ENCODE measurements around the gene CKAP4. TPM values are rescaled to one million over a fixed set of nuclear protein-coding genes. Genes with fewer than 3 reads are reported as not detected.
A peak's percentile ranks its signal among the peaks of the same experiment; 100 is the strongest.

Gene CKAP4
- total and polyA plus RNA-seq, 2 of the 13 experiments (the other 11 are each of a cell fraction or from before 2014, with no cell fraction given), result 39.2 to 70.2 TPM

GRCh38 chr12:106281056-106281782 is 33.4 kb upstream of the CKAP4 start (continued):
- TF ChIP-seq TCF12 (IDR thresholded peaks at IDR 0.05), result no peak
- no peak for TF ChIP-seq TCF12 (CRISPR knock-in tag; IDR thresholded peaks at IDR 0.05)
- 0 out of 2 replicates have a peak, but pooled peaks have one; percentile 13 for TF ChIP-seq MED1 (CRISPR knock-in tag; IDR thresholded peaks at IDR 0.05)
- TF ChIP-seq KMT2B (CRISPR knock-in tag; IDR thresholded peaks at IDR 0.05), result no peak
- no peak for TF ChIP-seq SMARCE1 (IDR thresholded peaks at IDR 0.05; ENCODE audit: borderline replicate concordance)
- TF ChIP-seq MAFG (CRISPR knock-in tag; IDR thresholded peaks at IDR 0.05), result no peak
- TF ChIP-seq, protein P1, sequence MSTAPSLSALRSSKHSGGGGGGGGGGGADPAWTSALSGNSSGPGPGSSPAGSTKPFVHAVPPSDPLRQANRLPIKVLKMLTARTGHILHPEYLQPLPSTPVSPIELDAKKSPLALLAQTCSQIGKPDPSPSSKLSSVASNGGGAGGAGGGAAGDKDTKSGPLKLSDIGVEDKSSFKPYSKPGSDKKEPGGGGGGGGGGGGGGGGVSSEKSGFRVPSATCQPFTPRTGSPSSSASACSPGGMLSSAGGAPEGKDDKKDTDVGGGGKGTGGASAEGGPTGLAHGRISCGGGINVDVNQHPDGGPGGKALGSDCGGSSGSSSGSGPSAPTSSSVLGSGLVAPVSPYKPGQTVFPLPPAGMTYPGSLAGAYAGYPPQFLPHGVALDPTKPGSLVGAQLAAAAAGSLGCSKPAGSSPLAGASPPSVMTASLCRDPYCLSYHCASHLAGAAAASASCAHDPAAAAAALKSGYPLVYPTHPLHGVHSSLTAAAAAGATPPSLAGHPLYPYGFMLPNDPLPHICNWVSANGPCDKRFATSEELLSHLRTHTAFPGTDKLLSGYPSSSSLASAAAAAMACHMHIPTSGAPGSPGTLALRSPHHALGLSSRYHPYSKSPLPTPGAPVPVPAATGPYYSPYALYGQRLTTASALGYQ (CRISPR knock-in tag; IDR thresholded peaks at IDR 0.05), result 0 out of 2 replicates have a peak, but pooled peaks have one; percentile 29
- TF ChIP-seq SNRNP70 (IDR thresholded peaks at IDR 0.05; ENCODE audit: low read depth, low read length), result no peak
- no peak for TF ChIP-seq HOXA7 (CRISPR knock-in tag; IDR thresholded peaks at IDR 0.05)
- TF ChIP-seq, protein P2, sequence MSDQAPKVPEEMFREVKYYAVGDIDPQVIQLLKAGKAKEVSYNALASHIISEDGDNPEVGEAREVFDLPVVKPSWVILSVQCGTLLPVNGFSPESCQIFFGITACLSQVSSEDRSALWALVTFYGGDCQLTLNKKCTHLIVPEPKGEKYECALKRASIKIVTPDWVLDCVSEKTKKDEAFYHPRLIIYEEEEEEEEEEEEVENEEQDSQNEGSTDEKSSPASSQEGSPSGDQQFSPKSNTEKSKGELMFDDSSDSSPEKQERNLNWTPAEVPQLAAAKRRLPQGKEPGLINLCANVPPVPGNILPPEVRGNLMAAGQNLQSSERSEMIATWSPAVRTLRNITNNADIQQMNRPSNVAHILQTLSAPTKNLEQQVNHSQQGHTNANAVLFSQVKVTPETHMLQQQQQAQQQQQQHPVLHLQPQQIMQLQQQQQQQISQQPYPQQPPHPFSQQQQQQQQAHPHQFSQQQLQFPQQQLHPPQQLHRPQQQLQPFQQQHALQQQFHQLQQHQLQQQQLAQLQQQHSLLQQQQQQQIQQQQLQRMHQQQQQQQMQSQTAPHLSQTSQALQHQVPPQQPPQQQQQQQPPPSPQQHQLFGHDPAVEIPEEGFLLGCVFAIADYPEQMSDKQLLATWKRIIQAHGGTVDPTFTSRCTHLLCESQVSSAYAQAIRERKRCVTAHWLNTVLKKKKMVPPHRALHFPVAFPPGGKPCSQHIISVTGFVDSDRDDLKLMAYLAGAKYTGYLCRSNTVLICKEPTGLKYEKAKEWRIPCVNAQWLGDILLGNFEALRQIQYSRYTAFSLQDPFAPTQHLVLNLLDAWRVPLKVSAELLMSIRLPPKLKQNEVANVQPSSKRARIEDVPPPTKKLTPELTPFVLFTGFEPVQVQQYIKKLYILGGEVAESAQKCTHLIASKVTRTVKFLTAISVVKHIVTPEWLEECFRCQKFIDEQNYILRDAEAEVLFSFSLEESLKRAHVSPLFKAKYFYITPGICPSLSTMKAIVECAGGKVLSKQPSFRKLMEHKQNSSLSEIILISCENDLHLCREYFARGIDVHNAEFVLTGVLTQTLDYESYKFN (CRISPR knock-in tag; conservative IDR thresholded peaks at IDR 0.05), result peak; percentile 44; the same call in 1 of the 2 replicates
- TF ChIP-seq SP5 (CRISPR knock-in tag; IDR thresholded peaks at IDR 0.05; ENCODE audit: borderline replicate concordance, low read depth), result 0 out of 2 replicates have a peak, but pooled peaks have one; percentile 14
- TF ChIP-seq NCOA2 (CRISPR knock-in tag; IDR thresholded peaks at IDR 0.05), result 0 out of 2 replicates have a peak, but pooled peaks have one; percentile 27
- TF ChIP-seq THAP11 (CRISPR knock-in tag; IDR thresholded peaks at IDR 0.05), result no peak
- TF ChIP-seq MBNL3 (CRISPR knock-in tag; conservative IDR thresholded peaks at IDR 0.05), result no peak
- no peak for TF ChIP-seq ZNF75D (CRISPR knock-in tag; IDR thresholded peaks at IDR 0.05; ENCODE audit: borderline replicate concordance)
- peak; percentile 68 for TF ChIP-seq HHEX (CRISPR knock-in tag; IDR thresholded peaks at IDR 0.05)
- TF ChIP-seq GTF2F1 (IDR thresholded peaks at IDR 0.05; ENCODE audit: low read length), result no peak
- TF ChIP-seq, protein P3, sequence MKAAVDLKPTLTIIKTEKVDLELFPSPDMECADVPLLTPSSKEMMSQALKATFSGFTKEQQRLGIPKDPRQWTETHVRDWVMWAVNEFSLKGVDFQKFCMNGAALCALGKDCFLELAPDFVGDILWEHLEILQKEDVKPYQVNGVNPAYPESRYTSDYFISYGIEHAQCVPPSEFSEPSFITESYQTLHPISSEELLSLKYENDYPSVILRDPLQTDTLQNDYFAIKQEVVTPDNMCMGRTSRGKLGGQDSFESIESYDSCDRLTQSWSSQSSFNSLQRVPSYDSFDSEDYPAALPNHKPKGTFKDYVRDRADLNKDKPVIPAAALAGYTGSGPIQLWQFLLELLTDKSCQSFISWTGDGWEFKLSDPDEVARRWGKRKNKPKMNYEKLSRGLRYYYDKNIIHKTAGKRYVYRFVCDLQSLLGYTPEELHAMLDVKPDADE (CRISPR knock-in tag; IDR thresholded peaks at IDR 0.05), result no peak
- no peak for TF ChIP-seq NFIB (CRISPR knock-in tag; IDR thresholded peaks at IDR 0.05; ENCODE audit: borderline replicate concordance)
- TF ChIP-seq ZFX (CRISPR knock-in tag; IDR thresholded peaks at IDR 0.05; ENCODE audit: low read depth), result no peak
- TF ChIP-seq SIX4 (CRISPR knock-in tag; IDR thresholded peaks at IDR 0.05), result no peak
- TF ChIP-seq SMARCC2 (IDR thresholded peaks at IDR 0.05), result no peak

All from HepG2 (cell line).